Stimulated activated CD8-positive, alpha-beta memory T cell treated with anti-CD3 and anti-CD28 coated beads, Interleukin-12 subunit alpha, Interleukin-12 subunit beta, amount 100 ng/mL, for 4 hours (primary cell): ENCODE results near the gene KLC1.
"Not testable (repeated sequence)": the region's sequence is repeated elsewhere in the genome, so short reads cannot be mapped to it uniquely, and the experiment has no call there.

Source experiments
- DNase-seq: peaks from one replicate; pipeline ENCODE4 v3.0.0-alpha.2; 2020; ENCODE audit warnings: low read depth

KLC1 gene

DNA sequence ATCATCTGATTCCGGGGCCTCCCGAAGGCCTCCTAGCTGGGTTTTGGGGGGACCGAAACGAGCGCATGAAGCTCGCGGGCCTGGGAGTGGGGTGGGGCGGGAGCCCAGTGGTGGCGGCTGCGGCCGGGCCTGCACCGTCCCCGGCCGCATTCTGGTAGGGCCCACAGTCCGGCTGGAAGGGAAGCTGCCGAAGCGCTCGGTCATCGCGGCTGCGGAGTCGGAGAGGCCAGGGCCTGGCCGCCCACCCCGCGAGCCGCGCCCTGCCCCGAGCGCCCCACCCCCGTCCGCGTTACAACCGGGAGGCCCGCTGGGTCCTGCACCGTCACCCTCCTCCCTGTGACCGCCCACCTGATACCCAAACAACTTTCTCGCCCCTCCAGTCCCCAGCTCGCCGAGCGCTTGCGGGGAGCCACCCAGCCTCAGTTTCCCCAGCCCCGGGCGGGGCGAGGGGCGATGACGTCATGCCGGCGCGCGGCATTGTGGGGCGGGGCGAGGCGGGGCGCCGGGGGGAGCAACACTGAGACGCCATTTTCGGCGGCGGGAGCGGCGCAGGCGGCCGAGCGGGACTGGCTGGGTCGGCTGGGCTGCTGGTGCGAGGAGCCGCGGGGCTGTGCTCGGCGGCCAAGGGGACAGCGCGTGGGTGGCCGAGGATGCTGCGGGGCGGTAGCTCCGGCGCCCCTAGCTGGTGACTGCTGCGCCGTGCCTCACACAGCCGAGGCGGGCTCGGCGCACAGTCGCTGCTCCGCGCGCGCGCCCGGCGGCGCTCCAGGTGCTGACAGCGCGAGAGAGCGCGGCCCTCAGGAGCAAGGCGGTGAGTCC lies at the start of gene KLC1:
TSS of gene KLC1 (plus strand) at position 528 of the 819 bp plus-strand sequence. CDS start 25,354 bp downstream, outside the sequence.
- peak; percentile 78 for DNase-seq

DNA sequence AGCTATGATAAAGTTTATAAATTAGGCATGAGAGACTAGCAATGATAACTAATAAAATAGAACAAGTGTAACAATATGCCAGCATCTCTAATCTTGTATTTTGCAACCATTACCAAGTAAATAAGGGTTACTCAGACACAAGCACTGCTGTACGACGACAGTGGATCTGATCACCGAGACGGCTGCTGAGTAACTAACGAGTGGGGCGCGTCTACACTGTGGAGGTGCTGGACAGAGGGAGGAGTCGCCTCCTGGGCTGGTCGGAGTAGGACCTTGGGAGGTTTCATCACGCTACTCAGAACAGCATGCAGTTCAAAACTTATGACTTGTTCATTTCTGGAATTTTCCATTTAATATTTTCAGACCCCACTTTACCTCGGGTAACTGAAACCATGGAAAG lies 47.8 kb upstream of the KLC1 start:
- DNase-seq, result no peak

DNA sequence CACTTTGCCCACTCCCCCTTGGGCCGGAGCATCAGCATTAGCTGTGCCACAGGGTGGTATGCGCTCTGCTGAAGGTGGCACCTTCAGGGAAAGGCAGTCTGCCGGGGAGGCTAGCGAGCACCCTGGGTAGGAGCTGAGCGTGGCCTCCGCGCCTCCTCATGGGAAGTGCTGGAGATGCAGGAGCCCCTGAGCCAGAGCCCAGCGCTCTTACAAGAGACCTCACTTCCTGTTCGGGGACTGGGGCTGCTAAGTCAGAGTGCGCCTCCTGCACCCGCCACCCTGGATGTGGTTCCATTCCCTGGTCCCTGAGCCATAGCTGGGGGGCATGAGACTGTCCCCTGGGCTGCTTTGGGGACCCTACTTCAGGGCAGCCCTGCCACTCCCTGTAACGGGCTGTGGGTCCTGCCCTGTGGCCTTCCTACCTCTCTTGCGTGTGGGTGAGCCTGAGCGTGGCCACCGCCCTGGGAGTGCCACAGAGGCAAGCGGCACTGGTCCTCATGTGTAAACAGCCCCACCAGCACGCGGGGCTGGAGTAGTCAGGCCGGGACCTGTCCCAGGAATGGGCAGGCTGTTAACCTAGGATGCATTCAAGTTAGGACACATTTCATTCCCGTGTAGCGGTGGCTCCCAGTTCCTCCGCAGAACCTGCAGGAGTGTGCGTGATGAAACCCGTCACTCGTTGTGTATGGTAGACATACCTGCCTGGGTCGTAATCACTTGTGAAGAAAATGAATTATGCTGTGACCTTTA lies 46.9 kb upstream of the KLC1 start:
- DNase-seq, result no peak

DNA sequence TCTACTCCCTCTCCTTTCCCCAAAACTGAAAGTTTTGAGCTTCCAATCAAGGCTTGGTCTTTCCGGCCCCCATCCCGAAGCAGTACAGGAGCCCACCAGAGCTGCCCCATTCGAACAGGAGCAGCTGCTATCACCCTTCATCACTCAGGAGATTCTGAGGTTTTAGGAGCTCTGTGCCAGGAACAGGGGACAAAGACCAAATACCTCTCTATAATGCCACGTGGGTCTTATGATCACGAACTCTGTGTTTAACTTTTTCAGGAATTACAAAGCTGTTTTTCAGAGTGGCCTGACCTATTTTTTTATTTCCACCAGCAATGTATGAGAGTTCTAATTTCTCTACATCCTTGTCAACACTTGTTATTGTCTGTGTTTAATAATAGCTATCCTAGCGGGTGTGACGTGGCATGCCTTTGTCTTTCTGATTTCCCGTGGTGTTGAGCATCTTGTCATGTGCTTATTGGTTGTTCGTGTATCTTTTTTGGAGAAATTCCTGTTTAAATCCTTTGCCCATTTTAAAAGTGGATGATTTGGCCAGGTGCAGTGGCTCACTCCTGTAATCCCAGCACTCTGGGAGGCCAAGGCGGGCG lies 44.6 kb upstream of the KLC1 start:
- no peak for DNase-seq

DNA sequence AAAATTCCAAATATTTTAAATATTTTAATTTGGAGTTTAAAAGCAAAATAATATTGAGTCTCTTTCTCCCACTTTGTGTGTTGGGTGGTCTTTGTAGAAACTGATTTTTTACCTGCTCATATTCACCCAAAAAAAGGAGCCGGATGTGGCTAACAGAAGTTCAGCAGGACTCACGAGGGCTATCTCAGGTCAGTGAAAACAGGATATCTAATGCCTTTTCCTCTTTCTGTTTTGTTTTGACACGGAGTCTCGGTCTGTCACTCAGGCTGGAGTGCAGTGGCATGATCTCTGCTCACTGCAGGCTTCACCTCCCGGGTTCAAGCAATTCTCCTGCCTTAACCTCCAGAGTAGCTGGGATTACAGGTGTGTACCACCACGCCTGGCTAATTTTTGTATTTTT lies 35.4 kb upstream of the KLC1 start:
- DNase-seq, result no peak

DNA sequence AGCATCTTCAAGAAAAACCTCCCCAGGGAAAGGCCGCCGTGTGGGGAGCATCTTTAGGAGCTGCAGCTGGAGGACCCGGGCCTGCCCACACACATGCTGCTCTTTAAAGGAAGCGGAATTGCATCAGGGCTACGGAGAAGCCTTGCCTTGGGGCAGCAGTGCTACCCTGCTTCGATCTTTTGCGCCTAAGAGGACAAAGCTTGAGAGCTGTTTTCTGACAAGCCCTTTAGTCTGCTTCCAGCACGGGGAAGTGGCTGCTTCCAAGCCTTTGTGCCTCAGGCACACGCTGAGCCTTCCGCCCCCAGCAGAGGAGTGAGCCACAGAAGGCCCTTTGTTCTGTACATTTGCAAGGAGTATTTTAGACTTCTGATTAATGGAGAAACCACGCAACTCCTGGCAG lies 34.7 kb upstream of the KLC1 start:
- no peak for DNase-seq

DNA sequence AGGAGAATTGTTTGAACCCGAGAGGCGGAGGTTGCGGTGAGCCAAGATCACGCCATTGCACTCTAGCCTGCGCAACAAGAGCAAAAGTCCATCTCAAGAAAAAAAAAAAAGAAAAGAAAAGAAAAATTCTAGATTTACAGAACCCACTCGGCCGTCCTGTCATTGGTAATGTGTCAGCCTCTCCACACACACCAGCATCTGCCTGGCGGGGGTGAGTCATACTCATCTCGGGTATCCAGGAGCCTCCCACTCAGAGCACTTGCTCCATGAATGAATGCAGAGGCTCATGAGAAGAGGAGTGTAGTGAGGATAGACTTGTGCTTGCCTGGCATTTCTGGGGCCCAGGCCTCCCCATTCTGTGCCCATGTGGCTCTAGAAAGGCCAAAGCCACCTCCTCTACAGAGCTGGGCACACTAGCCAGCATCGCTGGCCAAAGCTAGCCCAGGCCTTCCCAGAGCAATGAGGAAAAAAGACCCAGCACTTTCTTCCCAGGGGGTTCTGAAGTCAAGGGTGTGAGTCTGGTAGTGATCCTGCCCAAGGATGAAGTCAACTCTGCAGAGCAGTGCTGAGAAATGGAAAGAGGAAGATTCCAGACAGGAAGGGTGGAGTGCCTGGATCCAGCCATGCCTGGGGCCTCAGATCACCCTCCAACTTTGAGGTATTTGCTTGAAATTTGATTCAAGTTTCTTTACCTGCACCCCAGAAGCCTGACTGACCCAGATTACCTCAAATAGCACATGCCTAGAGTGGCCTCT lies 31.2 kb upstream of the KLC1 start:
- DNase-seq, result no peak

DNA sequence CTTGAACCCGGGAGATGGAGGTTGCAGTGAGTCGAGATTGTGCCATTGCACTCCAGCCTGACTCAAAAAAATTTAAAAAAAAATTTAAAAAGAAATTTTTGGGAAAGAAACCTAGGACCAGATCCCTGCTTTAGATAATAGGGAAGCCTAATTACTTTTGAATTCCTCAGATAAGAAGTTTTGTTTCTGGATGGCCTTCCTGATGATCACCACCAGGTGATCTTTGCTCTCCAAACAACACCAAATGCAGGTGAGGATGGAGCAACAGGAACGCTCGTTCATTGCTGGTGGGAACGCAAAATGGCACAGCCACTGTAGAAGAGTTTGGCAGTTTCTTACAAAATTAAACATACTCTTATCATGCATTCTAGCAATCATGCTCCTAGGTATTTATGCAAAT lies 28.5 kb upstream of the KLC1 start:
- DNase-seq, result no peak

DNA sequence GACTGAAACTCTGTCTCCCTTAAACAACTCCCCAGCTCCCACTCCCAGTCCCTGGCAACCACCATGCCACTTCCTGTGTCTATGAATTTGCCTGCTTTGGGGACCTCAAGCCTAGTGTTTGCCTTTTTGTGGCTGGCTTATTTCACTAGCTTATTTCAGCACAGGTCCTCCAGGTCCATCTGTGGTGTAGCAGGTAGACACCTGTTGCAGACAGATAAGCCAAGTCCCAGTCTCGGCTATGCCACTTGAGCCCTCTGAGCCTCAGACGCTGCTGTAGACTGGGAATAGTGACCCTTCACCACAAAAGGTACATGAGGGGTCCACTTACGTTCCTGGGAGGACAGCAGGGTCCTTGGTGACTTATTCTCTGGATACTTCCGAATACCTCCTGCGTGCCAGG lies 24.4 kb upstream of the KLC1 start:
- no peak for DNase-seq

DNA sequence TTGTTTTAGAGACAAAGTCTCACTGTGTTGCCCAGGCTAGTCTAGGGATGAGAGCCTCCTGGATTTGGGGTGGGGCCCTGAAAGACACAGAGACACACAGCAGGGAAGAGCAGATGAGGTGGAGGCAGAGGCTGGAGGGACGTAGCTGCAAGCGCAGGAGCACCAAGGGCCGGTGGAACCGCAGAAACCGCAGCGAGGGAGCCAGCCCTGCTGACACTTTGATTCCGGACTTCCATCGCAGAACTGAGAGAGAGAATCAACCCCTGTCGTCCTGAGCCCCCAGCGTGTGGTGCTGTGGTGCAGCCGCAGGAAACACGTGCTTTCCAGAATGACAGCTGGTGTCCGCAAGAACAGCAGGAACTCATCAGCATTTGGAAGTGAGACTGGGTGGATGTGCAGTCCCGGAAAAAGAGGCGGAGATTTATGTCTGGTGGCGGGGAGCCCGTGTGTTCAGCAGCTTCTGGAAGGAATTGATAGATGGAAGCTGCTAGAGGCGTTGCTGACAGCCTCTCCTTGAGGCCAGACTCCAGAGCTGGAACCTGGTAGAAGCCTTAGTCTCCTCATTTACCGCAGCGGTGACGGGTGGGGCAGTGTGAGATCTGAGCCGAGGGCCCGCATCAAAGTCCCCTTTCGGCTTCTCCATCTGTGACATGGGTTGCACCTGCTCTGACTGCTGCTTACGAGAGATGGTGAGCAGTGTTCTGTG lies 21.9 kb upstream of the KLC1 start:
- DNase-seq, result peak; percentile 35

DNA sequence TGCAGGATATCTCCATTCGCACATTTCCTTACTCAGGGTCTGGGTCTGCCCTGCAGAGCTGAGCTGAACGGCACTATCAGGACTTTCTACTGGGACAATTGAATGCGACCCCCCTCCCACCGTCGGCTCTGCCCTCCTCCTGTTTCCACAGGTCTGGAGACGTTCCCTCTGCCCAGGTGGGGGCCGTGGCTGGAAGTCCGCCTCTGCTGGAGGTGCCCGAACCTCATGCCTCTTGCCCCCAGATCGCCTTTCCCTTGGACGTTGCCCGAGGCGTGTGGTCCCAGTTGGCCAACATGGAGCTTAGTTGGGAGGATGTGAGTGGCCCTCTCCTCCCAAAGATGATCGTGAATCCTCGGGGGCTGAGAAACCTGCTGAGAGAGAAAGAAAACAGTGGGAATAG lies 21.2 kb upstream of the KLC1 start:
- no peak for DNase-seq

DNA sequence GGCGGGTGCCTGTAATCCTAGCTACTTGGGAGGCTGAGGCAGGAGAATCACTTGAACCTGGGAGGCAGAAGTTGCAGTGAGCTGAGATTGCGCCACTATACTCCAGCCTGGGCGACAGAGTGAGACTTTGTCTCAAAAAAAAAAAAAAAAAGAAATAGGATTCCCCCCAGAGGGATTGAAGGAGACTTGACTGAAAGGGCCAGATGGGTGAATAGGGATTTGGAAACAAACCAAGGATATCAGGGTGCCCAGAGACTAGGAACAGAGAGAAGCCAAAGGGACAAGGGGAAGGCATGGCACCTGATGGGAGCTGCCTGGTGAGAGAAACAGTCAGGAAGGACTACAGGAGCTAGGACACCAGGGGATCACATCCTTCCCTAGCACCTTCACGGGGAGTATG lies 19.9 kb upstream of the KLC1 start:
- not testable (repeated sequence) for DNase-seq

DNA sequence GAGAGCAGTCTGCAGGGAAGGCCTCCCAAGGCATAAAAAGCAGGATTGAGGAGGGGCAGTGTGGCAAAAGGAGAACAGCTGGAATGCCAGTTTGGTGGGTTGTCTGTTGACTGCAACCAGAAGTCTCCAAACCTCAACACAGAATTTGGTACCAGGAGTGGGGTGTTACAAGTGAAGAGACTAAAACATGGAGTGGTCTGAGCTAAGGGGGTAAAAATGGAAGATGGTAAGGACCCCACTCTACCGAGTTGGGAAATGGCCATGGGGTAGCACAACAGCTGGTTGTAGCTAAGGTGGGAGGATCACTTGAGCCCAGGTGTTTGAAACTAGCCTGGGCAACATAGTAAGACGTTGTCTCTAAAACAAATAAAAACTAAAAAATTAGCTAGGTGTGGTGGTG lies 17.8 kb upstream of the KLC1 start:
- DNase-seq, result no peak

DNA sequence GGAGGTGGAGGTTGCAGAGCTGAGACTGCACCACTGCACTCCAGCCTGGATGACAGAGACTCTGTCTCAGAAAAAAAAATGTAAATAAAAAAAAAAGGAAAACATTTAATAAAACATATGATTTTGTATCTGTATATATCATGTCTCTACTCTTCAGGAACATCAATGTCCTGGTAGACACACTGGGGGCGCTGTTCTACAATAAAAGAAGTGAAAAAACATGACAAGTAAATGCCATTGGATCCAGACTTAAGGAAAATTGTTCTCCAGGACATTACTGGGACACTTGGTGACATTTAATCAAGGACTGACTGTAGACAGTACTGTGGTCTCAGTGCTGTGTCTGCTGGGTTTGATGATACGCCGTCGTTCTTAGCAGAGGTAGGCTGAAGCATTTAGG lies 15.5 kb upstream of the KLC1 start:
- no peak for DNase-seq

DNA sequence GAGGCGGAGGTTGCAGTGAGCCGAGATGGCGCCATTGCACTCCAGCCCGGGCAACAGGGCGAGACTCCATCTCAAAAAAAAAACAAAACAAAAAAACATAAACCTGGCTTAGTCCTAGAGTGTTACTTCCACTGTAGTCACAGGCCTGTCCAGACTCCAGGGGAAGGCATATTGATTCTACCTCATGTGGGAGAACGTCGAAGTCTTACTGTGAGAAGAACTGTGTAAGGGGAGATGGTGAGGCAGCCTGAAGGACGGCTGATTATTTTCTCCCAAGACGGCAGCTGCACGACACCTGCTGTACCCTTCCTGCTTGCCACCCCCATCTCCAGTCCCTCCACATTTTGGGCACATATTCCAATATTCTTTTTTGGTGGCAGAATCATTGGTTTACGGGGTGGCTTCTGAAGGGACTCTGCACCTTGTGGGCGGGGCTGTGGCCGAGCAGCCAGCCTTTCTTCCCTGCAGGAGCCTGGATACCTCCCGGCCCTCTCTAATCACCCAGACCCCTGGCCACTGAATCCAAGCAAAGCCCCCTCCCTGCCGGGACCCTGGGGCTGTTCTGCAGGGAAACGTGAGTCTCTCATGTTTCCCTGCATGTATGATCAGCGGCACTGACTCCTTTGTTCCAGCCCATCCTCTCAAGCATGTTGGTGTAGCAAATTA lies 12.2 kb upstream of the KLC1 start:
- no peak for DNase-seq

DNA sequence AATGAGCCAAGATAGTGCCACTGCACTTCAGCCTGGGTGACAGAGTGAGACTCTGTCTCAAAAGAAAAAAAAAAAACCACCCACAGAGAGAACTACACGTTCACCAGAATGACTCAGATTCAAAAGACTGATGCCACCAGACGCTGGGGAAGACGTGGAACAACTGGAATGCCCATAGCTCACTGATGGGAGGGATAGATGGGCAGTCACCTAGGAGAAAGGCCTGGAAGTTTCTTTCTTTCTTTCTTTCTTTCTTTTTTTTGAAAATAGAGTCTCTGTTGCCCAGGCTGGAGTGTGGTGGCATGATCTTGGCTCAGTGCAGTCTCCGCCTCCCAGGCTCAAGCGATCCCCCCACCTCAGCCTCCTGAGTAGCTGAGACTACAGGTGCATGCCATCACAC lies 10.0 kb upstream of the KLC1 start:
- no peak for DNase-seq

DNA sequence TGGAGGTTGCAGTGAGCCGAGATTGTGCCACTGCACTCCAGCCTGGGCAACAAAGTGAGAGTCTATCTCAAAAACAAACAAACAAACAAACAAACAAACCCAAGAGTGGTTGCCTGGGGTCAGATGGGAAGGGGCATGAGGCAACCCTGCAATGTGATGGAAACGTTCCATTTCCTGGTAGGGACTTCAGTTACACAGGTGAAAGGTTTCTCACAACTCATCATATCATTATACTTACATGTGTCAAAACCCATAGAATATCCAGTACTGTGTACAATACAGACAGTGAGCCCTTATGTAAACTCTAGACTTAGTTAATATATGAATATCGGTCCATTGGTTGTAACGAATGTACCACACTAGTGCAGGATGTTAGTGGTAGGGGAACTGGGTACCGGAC lies 7.2 kb upstream of the KLC1 start:
- DNase-seq, result no peak

DNA sequence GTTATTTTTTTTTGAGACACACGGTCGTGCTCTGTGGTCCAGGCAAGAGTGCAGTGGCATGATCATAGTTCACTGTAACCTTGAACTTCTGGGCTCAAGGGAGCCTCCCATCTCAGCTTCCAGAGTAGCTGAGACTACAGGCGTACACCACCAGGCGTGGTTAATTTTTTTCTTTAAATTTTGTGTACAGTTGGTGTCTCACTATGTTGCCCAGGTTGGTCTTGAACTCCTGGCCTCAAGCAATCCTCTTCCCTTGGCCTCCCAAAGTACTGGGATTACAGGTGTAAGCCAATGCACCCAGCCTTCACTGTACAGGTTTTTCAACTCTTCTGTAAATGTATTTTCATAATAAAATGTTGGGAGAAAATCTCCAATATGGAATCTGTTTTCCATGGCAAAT lies 5.7 kb upstream of the KLC1 start:
- DNase-seq, result no peak

DNA sequence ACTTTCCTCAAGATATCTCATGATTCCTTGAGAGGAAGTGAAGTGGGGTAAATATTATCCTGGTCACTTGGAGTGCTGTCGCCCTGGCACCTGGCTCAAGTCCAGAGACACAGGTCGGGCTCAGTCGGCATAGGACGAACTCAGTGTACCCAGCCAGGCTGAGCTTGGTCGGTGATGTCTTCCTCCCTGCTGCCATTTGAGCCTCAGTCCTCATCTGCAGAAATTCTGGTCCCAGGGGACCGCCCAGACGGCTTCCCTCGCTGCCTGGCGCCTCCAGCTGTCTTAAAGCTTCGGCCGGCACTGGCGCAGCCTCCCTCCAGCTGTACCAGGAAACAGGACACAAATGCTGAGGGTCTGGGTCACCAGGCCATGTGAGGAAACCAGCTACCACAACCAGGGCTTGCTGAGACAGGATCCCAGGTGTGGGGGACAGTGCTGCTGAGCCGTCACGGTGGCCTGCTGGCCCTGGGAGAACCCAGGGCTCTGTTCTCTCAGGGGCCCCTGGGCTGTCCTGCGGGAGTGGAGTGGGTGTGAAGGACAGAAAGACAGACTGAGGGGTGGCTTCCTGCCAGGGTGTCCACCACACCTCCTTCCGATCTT lies 5.0 kb upstream of the KLC1 start:
- no peak for DNase-seq

DNA sequence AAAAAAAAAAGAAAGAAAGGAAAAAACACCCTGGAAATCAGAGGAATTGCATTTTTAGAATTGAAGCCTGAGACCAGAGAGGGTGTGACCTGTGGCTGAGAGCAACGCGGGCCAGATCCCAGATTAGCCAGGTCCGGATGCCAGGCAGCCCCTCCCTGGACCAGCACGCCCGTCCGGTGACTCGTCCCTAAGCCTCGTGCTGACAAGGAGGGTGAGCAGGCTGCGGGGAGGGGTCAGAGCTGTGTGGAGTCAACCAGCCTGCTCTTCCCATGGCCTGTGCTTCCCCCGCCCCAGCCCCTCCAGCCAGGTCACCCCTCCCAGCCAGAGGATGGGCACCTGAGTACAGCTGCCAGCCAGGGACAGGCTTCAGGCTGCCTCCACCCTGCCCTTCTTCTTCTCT lies 4.2 kb upstream of the KLC1 start:
- no peak for DNase-seq
